CD4-positive, alpha-beta memory T cell (primary cell): ENCODE data around the gene ZDHHC4. TPM values are rescaled to one million over a fixed set of nuclear protein-coding genes. Genes with fewer than 3 reads are reported as not detected.
A peak's percentile ranks its signal among the peaks of the same experiment; 100 is the strongest.
"Not testable (repeated sequence)": the region's sequence is repeated elsewhere in the genome, so short reads cannot be mapped to it uniquely, and the experiment has no call there.

ENCODE experiments used
- CTCF ChIA-PET: fragments of 350-600 bp; sonication (Branson Sonifier 250); formaldehyde crosslinking; loops from one replicate; lab custom pipeline; 2021; ENCODE audit warnings: inconsistent platforms; ENCODE audit not compliant: partially characterized antibody; lab: Charles Lee
- POLR2A ChIA-PET: fragments of 350-600 bp; sonication (Branson Sonifier 250); formaldehyde crosslinking; loops from one replicate; lab custom pipeline; 2021; ENCODE audit not compliant: partially characterized antibody; lab: Charles Lee
- DNase-seq, 5 donors: peaks; one replicate each; pipeline versions ENCODE4 v3.0.0 to v3.0.0-alpha.2; 2020 to 2022; ENCODE audit warnings: mixed read lengths in 1 of 5
- H3K27ac ChIP-seq: one replicate; pipeline ENCODE4 v1.7.0; 2013; ENCODE audit warnings: low read depth, low read length
- H3K27me3 ChIP-seq: 2 replicates; pipeline ENCODE4 v1.7.0; 2013; ENCODE audit warnings: mild to moderate bottlenecking, low read length, moderate library complexity; ENCODE audit not compliant: insufficient read depth
- H3K36me3 ChIP-seq: 2 replicates; pipeline ENCODE4 v1.7.0; 2013; ENCODE audit warnings: mild to moderate bottlenecking, low read length, moderate library complexity; ENCODE audit not compliant: insufficient read depth
- H3K4me1 ChIP-seq: 2 replicates; pipeline ENCODE4 v1.7.0; 2013; ENCODE audit warnings: mild to moderate bottlenecking, low read length, moderate library complexity; ENCODE audit not compliant: insufficient read depth
- H3K4me3 ChIP-seq, 2 donors: one replicate each; pipeline ENCODE4 v1.7.0; 2013; ENCODE audit warnings: low read length in 2 of 2, mild to moderate bottlenecking in 1 of 2
- H3K9me3 ChIP-seq, 2 donors: one replicate each; pipeline ENCODE4 v1.7.0; 2013; ENCODE audit warnings: low read length in 2 of 2, control low read depth in 1 of 2; ENCODE audit not compliant: control insufficient read depth in 1 of 2
- H3K27ac Mint-ChIP-seq, 7 donors: one replicate each; pipeline ENCODE4 v1.8.0; 2020 to 2021; ENCODE audit warnings: mixed read lengths in 7 of 7, mild to moderate bottlenecking in 6 of 7, inconsistent platforms in 3 of 7, moderate library complexity in 3 of 7
- H3K27me3 Mint-ChIP-seq, 2 donors: one replicate each; pipeline ENCODE4 v1.8.0; 2020 to 2021; ENCODE audit warnings: mixed read lengths in 2 of 2
- H3K36me3 Mint-ChIP-seq, 2 donors: one replicate each; pipeline ENCODE4 v1.8.0; 2020 to 2021; ENCODE audit warnings: mixed read lengths in 2 of 2, inconsistent platforms in 1 of 2, mild to moderate bottlenecking in 1 of 2
- H3K4me1 Mint-ChIP-seq, 4 donors: one replicate each; pipeline ENCODE4 v1.8.0; 2020 to 2021; ENCODE audit warnings: mixed read lengths in 4 of 4, mild to moderate bottlenecking in 1 of 4
- H3K4me3 Mint-ChIP-seq, 8 donors: one replicate each; pipeline ENCODE4 v1.8.0; 2020 to 2021; ENCODE audit warnings: mixed read lengths in 8 of 8, mild to moderate bottlenecking in 7 of 8, moderate library complexity in 6 of 8, inconsistent platforms in 3 of 8
- H3K9me3 Mint-ChIP-seq, 8 donors: one replicate each; pipeline ENCODE4 v1.8.0; 2020 to 2021; ENCODE audit warnings: mixed read lengths in 8 of 8, mild to moderate bottlenecking in 5 of 8, inconsistent platforms in 3 of 8, moderate library complexity in 1 of 8
- intact Hi-C: fragments of 100-400 bp; cut with micrococcal nuclease; formaldehyde crosslinking; loops from one replicate; pipeline ENCODE4 v1.15.1; 2023
- polyA plus RNA-seq, 2 donors: library from polyadenylated mRNA; unstranded; fragments of 300-500 nt; fragmentation: Illumina TruSeq; gene quantifications; one replicate each; pipeline ENCODE4 v1.2.3, GENCODE V29; 2021
- total RNA-seq, 2 experiments: library from RNA; stranded (reverse); gene quantifications; one replicate each; pipeline ENCODE4 v1.2.3, GENCODE V29; 2021

The ZDHHC4 gene
- total and polyA plus RNA-seq, 4 experiments from 2014 or later: 31.6 to 80.8 (median 42.1) TPM

GRCh38 chr7:6576867-6577368 is 336 bp upstream of the ZDHHC4 start:
- Histone ChIP-seq H3K27ac (peak overlapping the region; percentile 84), H3K4me3 (peak overlapping the region in 1 of 2 donors; percentile 79), H3K4me1 (peaks cover 12% of the 10 kb centered on the region)
- H3K36me3 ChIP-seq, H3K9me3 ChIP-seq, H3K27me3 Mint-ChIP-seq, H3K27me3 ChIP-seq, H3K9me3 Mint-ChIP-seq: not testable (repeated sequence)
- CTCF ChIA-PET: interaction anchor here (1.2 to 3.6 kb wide), 5 partner anchors 11 to 65 kb away, joined by 3 to 17 read pairs (median 10); partner anchors contain the start of gene INTS15
- H3K36me3 Mint-ChIP-seq: peaks cover 21 to 22% of the 10 kb centered on the region in 2 donors
- intact Hi-C loops: loop anchor here (1.0 kb wide), 1 partner anchor 13 kb away; the partner anchor contains the start of gene INTS15
- POLR2A ChIA-PET: interaction anchor here (1.0 to 2.1 kb wide), 5 partner anchors 9 to 129 kb away, joined by 3 to 33 read pairs (median 3); partner anchors contain the start of genes DAGLB and INTS15
- DNase-seq: peak in 1 of 5 donors; percentile 24
- H3K27ac Mint-ChIP-seq: peak overlapping the region; percentile 77 to 97 (median 89)
- H3K4me3 Mint-ChIP-seq: peak overlapping the region; percentile 61 to 94 (median 88)
- peaks cover 5 to 26% (median 7%) of the 10 kb centered on the region in 4 donors for H3K4me1 Mint-ChIP-seq

GRCh38 chr7:6578114-6579084 is 1.1 kb downstream of the ZDHHC4 start:
- Histone ChIP-seq H3K27ac (peak overlapping the region; percentile 84), H3K9me3 (no peaks in the 10 kb centered on the region), H3K36me3 (peaks cover 11% of the 10 kb centered on the region), H3K4me3 (no peak overlapping the region), H3K27me3 (no peaks in the 10 kb centered on the region), H3K4me1 (peaks cover 12% of the 10 kb centered on the region)
- intact Hi-C loops: no loop called here
- ChIA-PET POLR2A (interaction anchor here (0.6 to 2.1 kb wide), 5 partner anchors 12 to 131 kb away, joined by 3 to 33 read pairs (median 3); partner anchors contain the start of genes DAGLB and INTS15), CTCF (interaction anchor here (1.3 to 2.7 kb wide), 3 partner anchors 10 to 20 kb away, joined by 3 to 10 read pairs (median 10); partner anchors contain the start of gene INTS15)
- Mint-ChIP-seq H3K27me3 (no peaks in the 10 kb centered on the region), H3K27ac (peak overlapping the region; percentile 88 to 97 (median 94)), H3K4me1 (peaks cover 5 to 26% (median 7%) of the 10 kb centered on the region in 4 donors), H3K9me3 (peaks cover 0 to 2% (median 0%) of the 10 kb centered on the region in 8 donors), H3K4me3 (peak overlapping the region; percentile 86 to 94 (median 89)), H3K36me3 (peaks cover 25 to 32% of the 10 kb centered on the region in 2 donors)
- DNase-seq: no peak

- intact Hi-C loops: no loop called here
These were observed 2.2 kb downstream of the ZDHHC4 start for GRCh38 chr7:6579446-6579845.

GRCh38 chr7:6585746-6586432 is 8.6 kb downstream of the ZDHHC4 start:
- H3K4me1 ChIP-seq, H3K9me3 Mint-ChIP-seq, H3K4me3 ChIP-seq, H3K27me3 ChIP-seq, H3K27ac ChIP-seq, H3K27me3 Mint-ChIP-seq, H3K9me3 ChIP-seq, CTCF ChIA-PET, DNase-seq: not testable (repeated sequence)
- POLR2A ChIA-PET: interaction anchor here (0.9 kb wide), 1 partner anchor 9 kb away, joined by 3 read pairs; the partner anchor contains the start of gene ZDHHC4
- intact Hi-C loops: loop anchor here (5.0 kb wide), 1 partner anchor 271 kb away; no protein-coding TSS in a partner anchor
- peaks cover 31 to 60% of the 10 kb centered on the region in 2 donors for H3K36me3 Mint-ChIP-seq
- peak overlapping the region in 3 of 7 donors; percentile 47 to 78 (median 57) for H3K27ac Mint-ChIP-seq
- H3K4me3 Mint-ChIP-seq: peak overlapping the region in 1 of 8 donors; percentile 50
- peaks cover 3 to 13% (median 8%) of the 10 kb centered on the region in 4 donors for H3K4me1 Mint-ChIP-seq
- H3K36me3 ChIP-seq: peaks cover 28% of the 10 kb centered on the region

More at GRCh38 chr7:6579446-6579845, 2.2 kb downstream of the ZDHHC4 start:
- no peak overlapping the region for H3K4me3 ChIP-seq
- Mint-ChIP-seq H3K9me3 (peaks cover 0 to 2% (median 0%) of the 10 kb centered on the region in 8 donors), H3K27ac (peak overlapping the region in 6 of 7 donors; percentile 47 to 93 (median 68)), H3K27me3 (no peaks in the 10 kb centered on the region), H3K4me3 (peak overlapping the region in 2 of 8 donors; percentile 46 to 52), H3K4me1 (peaks cover 5 to 26% (median 7%) of the 10 kb centered on the region in 4 donors), H3K36me3 (peaks cover 25 to 38% of the 10 kb centered on the region in 2 donors)
- no peak for DNase-seq
- H3K4me1 ChIP-seq: peaks cover 12% of the 10 kb centered on the region
- no peak overlapping the region for H3K27ac ChIP-seq
- peaks cover 19% of the 10 kb centered on the region for H3K36me3 ChIP-seq
- ChIA-PET CTCF (no interaction called here), POLR2A (no interaction called here)
- no peaks in the 10 kb centered on the region for H3K9me3 ChIP-seq
- no peaks in the 10 kb centered on the region for H3K27me3 ChIP-seq

GRCh38 chr7:6588566-6588965 is 11.3 kb downstream of the ZDHHC4 start:
- peaks cover 22 to 52% of the 10 kb centered on the region in 2 donors for H3K36me3 Mint-ChIP-seq
- POLR2A ChIA-PET: interaction anchor here (0.9 to 3.5 kb wide), 3 partner anchors 11 to 48 kb away, joined by 3 to 33 read pairs (median 3); partner anchors contain the start of gene ZDHHC4

GRCh38 chr7:6589151-6589828 is 12.0 kb downstream of the ZDHHC4 start:
- Mint-ChIP-seq H3K27me3 (no peaks in the 10 kb centered on the region), H3K36me3 (peaks cover 22 to 53% of the 10 kb centered on the region in 2 donors), H3K4me1 (peaks cover 10 to 40% (median 20%) of the 10 kb centered on the region in 4 donors), H3K9me3 (no peaks in the 10 kb centered on the region), H3K4me3 (peak overlapping the region; percentile 58 to 75 (median 68)), H3K27ac (peak overlapping the region in 6 of 7 donors; percentile 42 to 94 (median 86))
- DNase-seq: no peak
- ChIA-PET POLR2A (interaction anchor here (1.0 to 3.5 kb wide), 8 partner anchors 11 to 142 kb away, joined by 3 to 33 read pairs (median 4); partner anchors contain the start of genes DAGLB and ZDHHC4), CTCF (interaction anchor here (1.0 to 1.9 kb wide), 3 partner anchors 12 to 268 kb away, joined by 3 to 10 read pairs (median 3); partner anchors contain the start of gene ZDHHC4)
- H3K36me3 ChIP-seq: peaks cover 36% of the 10 kb centered on the region
- peak overlapping the region in 1 of 2 donors; percentile 92 for H3K4me3 ChIP-seq
- H3K27ac ChIP-seq: no peak overlapping the region
- H3K27me3 ChIP-seq: no peaks in the 10 kb centered on the region
- no peaks in the 10 kb centered on the region for H3K9me3 ChIP-seq
- H3K4me1 ChIP-seq: peaks cover 23% of the 10 kb centered on the region
- intact Hi-C loops: loop anchor here (5.0 kb wide), 1 partner anchor 268 kb away; no protein-coding TSS in a partner anchor

More at GRCh38 chr7:6588566-6588965, 11.3 kb downstream of the ZDHHC4 start:
- H3K9me3 Mint-ChIP-seq: no peaks in the 10 kb centered on the region
- no peaks in the 10 kb centered on the region for H3K27me3 Mint-ChIP-seq
- Histone ChIP-seq H3K4me3 (no peak overlapping the region), H3K36me3 (peaks cover 36% of the 10 kb centered on the region), H3K9me3 (no peaks in the 10 kb centered on the region), H3K27ac (no peak overlapping the region), H3K27me3 (no peaks in the 10 kb centered on the region), H3K4me1 (peaks cover 23% of the 10 kb centered on the region)
- DNase-seq: no peak
- H3K4me1 Mint-ChIP-seq: peaks cover 9 to 37% (median 19%) of the 10 kb centered on the region in 4 donors
- intact Hi-C loops: loop anchor here (5.0 kb wide), 1 partner anchor 269 kb away; no protein-coding TSS in a partner anchor
- peak overlapping the region in 6 of 7 donors; percentile 36 to 94 (median 86) for H3K27ac Mint-ChIP-seq
- CTCF ChIA-PET: interaction anchor here (0.7 to 1.5 kb wide), 3 partner anchors 11 to 38 kb away, joined by 3 read pairs; partner anchors contain the start of gene ZDHHC4
- H3K4me3 Mint-ChIP-seq: peak overlapping the region in 7 of 8 donors; percentile 26 to 75 (median 54)
